HG03196 (cell line): ENCODE data around the gene TCEAL9.
"Not testable (repeated sequence)": the region's sequence is repeated elsewhere in the genome, so short reads cannot be mapped to it uniquely, and the experiment has no call there.

Experiments used
- ATAC-seq: cut with Tn5 transposase; IDR thresholded peaks from one replicate; pipeline ENCODE4 v1.9.1; 2021; ENCODE audit not compliant: unreplicated experiment

The TCEAL9 gene

GRCh38 chrX:103356130-103356798, at the start of gene TCEAL9:
TSS of gene TCEAL9 (plus strand) at chrX:103356506. CDS start at chrX:103357685, 1,179 bp downstream.
- ATAC-seq, result no peak

- ATAC-seq, result no peak
Measured at GRCh38 chrX:103309860-103310554, 46.3 kb upstream of the TCEAL9 start.

GRCh38 chrX:103310555-103311398, 45.5 kb upstream of the TCEAL9 start, which contains the start of gene BEX2:
TSS of gene BEX2 (minus strand) at chrX:103310990. CDS start at chrX:103309976, 1,014 bp downstream.
- peak; percentile 89 for ATAC-seq

GRCh38 chrX:103311399-103311780, 44.9 kb upstream of the TCEAL9 start:
- no peak for ATAC-seq

GRCh38 chrX:103329991-103330390, 26.3 kb upstream of the TCEAL9 start, which contains the start of gene TCEAL7:
TSS of gene TCEAL7 (plus strand) at chrX:103330239. CDS start at chrX:103331404, 1,165 bp downstream.
- ATAC-seq, result no peak

- no peak for ATAC-seq
Measured at GRCh38 chrX:103330681-103331288, 25.5 kb upstream of the TCEAL9 start.

- ATAC-seq, result no peak
Measured at GRCh38 chrX:103338663-103339062, 17.6 kb upstream of the TCEAL9 start.

GRCh38 chrX:103343105-103343504, 13.2 kb upstream of the TCEAL9 start:
- no peak for ATAC-seq

GRCh38 chrX:103344606-103345005, 11.7 kb upstream of the TCEAL9 start:
- ATAC-seq, result no peak

- ATAC-seq, result no peak
Measured at GRCh38 chrX:103347682-103348397, 8.5 kb upstream of the TCEAL9 start.

- no peak for ATAC-seq
Measured at GRCh38 chrX:103356858-103357257, 552 bp downstream of the TCEAL9 start.

GRCh38 chrX:103357871-103358270, 1.6 kb downstream of the TCEAL9 start:
- no peak for ATAC-seq

GRCh38 chrX:103359605-103360004, 3.3 kb downstream of the TCEAL9 start:
- not testable (repeated sequence) for ATAC-seq

- no peak for ATAC-seq
Measured at GRCh38 chrX:103360092-103360491, 3.8 kb downstream of the TCEAL9 start.

GRCh38 chrX:103360916-103361315, 4.6 kb downstream of the TCEAL9 start:
- ATAC-seq, result no peak

GRCh38 chrX:103361798-103362197, 5.5 kb downstream of the TCEAL9 start:
- no peak for ATAC-seq

- no peak for ATAC-seq
Measured at GRCh38 chrX:103362474-103362873, 6.2 kb downstream of the TCEAL9 start.

GRCh38 chrX:103363046-103363445, 6.7 kb downstream of the TCEAL9 start:
- no peak for ATAC-seq

GRCh38 chrX:103367502-103367901, 11.2 kb downstream of the TCEAL9 start:
- ATAC-seq, result no peak

- ATAC-seq, result no peak
Measured at GRCh38 chrX:103369479-103369878, 13.2 kb downstream of the TCEAL9 start.
